NB4 (cell line): ENCODE data around the gene CD2AP.

Source experiments
- DNase-seq: peaks from one replicate; pipeline ENCODE4 v3.0.0; 2010; ENCODE audit warnings: low read depth
- H3K4me3 ChIP-seq: one replicate; pipeline ENCODE4 v1.5.1; 2011; ENCODE audit warnings: mild to moderate bottlenecking, low read depth, low read length, moderate library complexity
- CTCF ChIP-seq: IDR thresholded peaks from one replicate; pipeline ENCODE4 v1.5.1; 2012; ENCODE audit warnings: low read depth, low read length
- MAX ChIP-seq: IDR thresholded peaks from 2 replicates; pipeline ENCODE4 v1.6.1; 2011; ENCODE audit warnings: low read depth, low read length
- MYC ChIP-seq: IDR thresholded peaks from 2 replicates; pipeline ENCODE4 v1.6.1; 2011; ENCODE audit warnings: low read depth, low read length
- POLR2A ChIP-seq: IDR thresholded peaks from 2 replicates; pipeline ENCODE4 v1.6.1; 2011; ENCODE audit warnings: mild to moderate bottlenecking; ENCODE audit not compliant: insufficient read length; ENCODE audit errors: extremely low read depth

Gene CD2AP

GRCh38 chr6:47455533-47456209 is 21.9 kb upstream of the CD2AP start:
- TF ChIP-seq CTCF (no peak), MAX (no peak), MYC (no peak), POLR2A (no peak)
- no peak for DNase-seq
- H3K4me3 ChIP-seq: no peak overlapping the region

GRCh38 chr6:47456536-47456975 is 21.0 kb upstream of the CD2AP start:
- no peak overlapping the region for H3K4me3 ChIP-seq
- no peak for DNase-seq
- no peak for TF ChIP-seq MAX
- TF ChIP-seq POLR2A: no peak
- no peak for TF ChIP-seq MYC
- no peak for TF ChIP-seq CTCF

GRCh38 chr6:47457370-47457769 is 20.2 kb upstream of the CD2AP start:
- no peak overlapping the region for H3K4me3 ChIP-seq
- no peak for TF ChIP-seq CTCF
- TF ChIP-seq MYC: no peak
- no peak for TF ChIP-seq POLR2A
- TF ChIP-seq MAX: no peak
- no peak for DNase-seq

- no peak for DNase-seq
- H3K4me3 ChIP-seq: no peak overlapping the region
- TF ChIP-seq POLR2A (no peak), MAX (no peak), CTCF (no peak), MYC (no peak)
Observed at GRCh38 chr6:47464052-47464451, 13.5 kb upstream of the CD2AP start.

- H3K4me3 ChIP-seq: no peak overlapping the region
- TF ChIP-seq MAX (no peak), MYC (no peak), POLR2A (no peak), CTCF (no peak)
- no peak for DNase-seq
Observed at GRCh38 chr6:47465117-47465516, 12.5 kb upstream of the CD2AP start.
